ENCODE results near the gene ZNF428.

Gene ZNF428

GRCh38 chr19:43599635-43600295 lies 19.7 kb downstream of the ZNF428 start:
- H3K4me3 ChIP-seq (replicated peaks in 1 of 2; ENCODE audit: low read depth in 2 of 2, low read length in 2 of 2): no peak overlapping the region
- DNase-seq (ENCODE audit: low read depth in 2 of 2): no peak
- TF ChIP-seq, protein P1, sequence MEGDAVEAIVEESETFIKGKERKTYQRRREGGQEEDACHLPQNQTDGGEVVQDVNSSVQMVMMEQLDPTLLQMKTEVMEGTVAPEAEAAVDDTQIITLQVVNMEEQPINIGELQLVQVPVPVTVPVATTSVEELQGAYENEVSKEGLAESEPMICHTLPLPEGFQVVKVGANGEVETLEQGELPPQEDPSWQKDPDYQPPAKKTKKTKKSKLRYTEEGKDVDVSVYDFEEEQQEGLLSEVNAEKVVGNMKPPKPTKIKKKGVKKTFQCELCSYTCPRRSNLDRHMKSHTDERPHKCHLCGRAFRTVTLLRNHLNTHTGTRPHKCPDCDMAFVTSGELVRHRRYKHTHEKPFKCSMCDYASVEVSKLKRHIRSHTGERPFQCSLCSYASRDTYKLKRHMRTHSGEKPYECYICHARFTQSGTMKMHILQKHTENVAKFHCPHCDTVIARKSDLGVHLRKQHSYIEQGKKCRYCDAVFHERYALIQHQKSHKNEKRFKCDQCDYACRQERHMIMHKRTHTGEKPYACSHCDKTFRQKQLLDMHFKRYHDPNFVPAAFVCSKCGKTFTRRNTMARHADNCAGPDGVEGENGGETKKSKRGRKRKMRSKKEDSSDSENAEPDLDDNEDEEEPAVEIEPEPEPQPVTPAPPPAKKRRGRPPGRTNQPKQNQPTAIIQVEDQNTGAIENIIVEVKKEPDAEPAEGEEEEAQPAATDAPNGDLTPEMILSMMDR (IDR thresholded peaks at IDR 0.05; ENCODE audit: low read depth, low read length): no peak

GRCh38 chr19:43598445-43599240 lies 20.8 kb downstream of the ZNF428 start:
- TF ChIP-seq, protein P1 (IDR thresholded peaks at IDR 0.05; ENCODE audit: low read depth, low read length): no peak
- no peak overlapping the region for H3K4me3 ChIP-seq (replicated peaks in 1 of 2; ENCODE audit: low read depth in 2 of 2, low read length in 2 of 2)
- DNase-seq (ENCODE audit: low read depth in 2 of 2): no peak

DNA sequence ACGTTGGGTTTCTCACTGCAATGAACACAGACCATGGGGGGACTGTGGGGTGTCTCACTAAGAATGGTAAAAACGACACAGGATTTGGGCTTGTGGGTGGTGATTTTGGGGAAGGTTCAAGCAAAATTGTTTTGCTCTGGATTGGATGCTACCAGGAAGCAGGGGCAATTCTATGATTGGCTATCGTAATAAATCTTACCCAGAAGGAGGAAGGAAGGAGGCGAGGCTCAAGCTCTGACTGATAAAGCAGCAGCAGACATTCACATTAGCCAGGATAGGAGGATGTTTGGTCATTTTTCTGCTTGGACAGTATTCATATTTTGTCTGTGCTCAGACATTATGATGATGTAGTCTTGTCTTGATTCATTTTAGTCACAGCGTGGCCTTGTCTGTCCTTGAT lies 21.6 kb downstream of the ZNF428 start:
- TF ChIP-seq, protein P1 (IDR thresholded peaks at IDR 0.05; ENCODE audit: low read depth, low read length): no peak
- peak overlapping the region in 1 of 2 donors; percentile 58 for H3K4me3 ChIP-seq (replicated peaks in 1 of 2; ENCODE audit: low read depth in 2 of 2, low read length in 2 of 2)
- DNase-seq (ENCODE audit: low read depth in 2 of 2): no peak

GRCh38 chr19:43596842-43597461 lies 22.5 kb downstream of the ZNF428 start:
- peak overlapping the region; percentile 58 to 79 for H3K4me3 ChIP-seq (replicated peaks in 1 of 2; ENCODE audit: low read depth in 2 of 2, low read length in 2 of 2)
- DNase-seq (ENCODE audit: low read depth in 2 of 2): peak in 1 of 2 donors; percentile 5
- TF ChIP-seq, protein P1 (IDR thresholded peaks at IDR 0.05; ENCODE audit: low read depth, low read length): no peak

GRCh38 chr19:43595999-43596841 lies 23.2 kb downstream of the ZNF428 start, which contains the start of the genes IRGQ and ZNF576:
Gene IRGQ, minus strand, starts transcription at chr19:43596134. Its CDS starts 796 bp downstream, at chr19:43595338.
Gene ZNF576, plus strand, starts transcription at chr19:43596595. Its CDS starts 514 bp downstream, at chr19:43597109.
- H3K4me3 ChIP-seq (replicated peaks in 1 of 2; ENCODE audit: low read depth in 2 of 2, low read length in 2 of 2): peak within 1 kb of the TSS; percentile 61 to 79
- peak; percentile 100 for DNase-seq (ENCODE audit: low read depth in 2 of 2)
- TF ChIP-seq, protein P1 (IDR thresholded peaks at IDR 0.05; ENCODE audit: low read depth, low read length): no peak

- TF ChIP-seq, protein P1 (IDR thresholded peaks at IDR 0.05; ENCODE audit: low read depth, low read length): no peak
- no peak for DNase-seq (ENCODE audit: low read depth in 2 of 2)
- H3K4me3 ChIP-seq (replicated peaks in 1 of 2; ENCODE audit: low read depth in 2 of 2, low read length in 2 of 2): peak overlapping the region; percentile 61 to 78
Measured at GRCh38 chr19:43595605-43595998, 23.8 kb downstream of the ZNF428 start.
